Inferior parietal cortex (tissue), 1 donor: ENCODE measurements around the gene FAM83G.

Experiments used
- DNase-seq: peaks from one replicate; pipeline ENCODE4 v3.0.0-alpha.2; 2016; ENCODE audit errors: extremely low spot score

Gene FAM83G

DNA sequence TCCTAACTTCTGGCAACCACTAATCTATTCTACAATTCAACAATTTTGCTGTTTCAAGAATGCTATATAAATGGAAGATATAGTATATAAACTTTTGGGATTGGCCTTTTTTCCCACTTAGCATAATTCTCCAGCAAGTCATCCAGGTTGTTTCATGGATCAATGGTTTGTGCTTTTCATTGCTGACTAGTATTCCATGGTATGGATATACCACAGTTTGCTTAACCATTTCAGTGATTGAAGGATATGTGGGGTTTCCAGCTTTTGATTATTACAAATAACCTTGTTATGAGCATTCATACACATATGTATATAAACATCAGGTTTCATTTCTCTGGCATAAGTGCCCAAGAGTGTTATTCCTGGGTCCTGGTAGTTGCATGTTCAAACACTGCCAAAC is 2.1 kb upstream of the FAM83G start:
- DNase-seq = no peak

DNA sequence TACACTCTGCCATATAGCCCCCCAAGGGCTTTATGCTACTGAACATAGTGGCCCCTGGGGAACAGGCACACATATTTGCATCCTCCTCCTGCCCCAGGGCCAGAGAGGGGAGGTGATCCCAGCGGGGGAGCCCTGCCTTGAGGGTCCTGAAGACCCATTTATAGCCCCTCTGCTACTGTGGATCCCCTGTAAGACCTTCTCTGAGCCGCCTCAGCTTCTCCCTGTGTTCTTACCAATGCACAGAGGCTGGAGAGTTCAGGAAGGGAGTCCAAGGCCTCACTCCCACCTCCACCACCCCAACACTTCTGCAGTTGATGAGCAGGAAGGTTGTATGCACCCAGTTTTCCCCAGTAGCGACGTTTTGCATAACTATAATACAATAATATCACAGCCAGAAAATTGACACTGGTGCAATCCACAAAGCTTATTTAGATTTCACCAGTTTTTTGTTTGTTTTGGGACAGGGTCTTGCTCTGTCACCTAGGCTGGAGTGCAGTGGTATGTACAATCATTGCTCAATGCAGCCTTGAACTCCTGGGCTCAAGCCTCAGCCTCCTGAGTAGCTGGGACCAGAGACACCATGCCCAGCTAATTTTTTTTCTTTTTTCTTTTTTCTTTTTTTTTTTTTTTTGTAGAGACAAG is 1.3 kb upstream of the FAM83G start:
- DNase-seq = no peak

DNA sequence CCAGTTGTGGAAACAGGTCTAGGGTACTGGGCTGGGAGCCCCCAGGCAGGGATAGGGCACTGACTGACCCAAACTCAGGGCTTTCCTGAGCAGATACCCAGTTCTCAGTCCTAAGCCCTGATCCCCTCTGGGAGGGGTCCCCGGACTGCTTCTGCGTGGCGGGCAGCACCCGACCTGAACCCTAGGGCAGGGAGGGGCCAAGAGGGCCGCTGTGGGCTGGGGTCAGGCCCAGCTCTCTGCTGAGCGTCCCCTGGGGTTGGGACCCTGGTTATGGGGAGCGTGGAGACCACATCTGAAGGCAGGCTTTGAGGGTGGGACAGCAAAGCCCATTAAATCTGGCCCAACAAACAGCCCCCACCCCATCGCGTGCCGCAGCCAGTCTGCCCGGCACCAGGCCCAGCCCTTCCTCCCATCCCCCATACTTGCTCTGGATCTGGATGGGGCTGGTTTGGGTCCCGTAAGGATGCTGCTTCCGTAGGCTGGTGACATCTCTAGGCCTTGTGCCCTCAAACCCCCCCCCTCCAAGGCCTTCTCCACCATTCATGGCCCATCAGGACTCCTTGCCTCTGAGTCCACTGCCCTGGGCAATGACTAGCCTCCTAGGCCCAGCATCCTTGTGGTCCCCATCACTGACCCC is 691 bp upstream of the FAM83G start:
- DNase-seq = no peak

DNA sequence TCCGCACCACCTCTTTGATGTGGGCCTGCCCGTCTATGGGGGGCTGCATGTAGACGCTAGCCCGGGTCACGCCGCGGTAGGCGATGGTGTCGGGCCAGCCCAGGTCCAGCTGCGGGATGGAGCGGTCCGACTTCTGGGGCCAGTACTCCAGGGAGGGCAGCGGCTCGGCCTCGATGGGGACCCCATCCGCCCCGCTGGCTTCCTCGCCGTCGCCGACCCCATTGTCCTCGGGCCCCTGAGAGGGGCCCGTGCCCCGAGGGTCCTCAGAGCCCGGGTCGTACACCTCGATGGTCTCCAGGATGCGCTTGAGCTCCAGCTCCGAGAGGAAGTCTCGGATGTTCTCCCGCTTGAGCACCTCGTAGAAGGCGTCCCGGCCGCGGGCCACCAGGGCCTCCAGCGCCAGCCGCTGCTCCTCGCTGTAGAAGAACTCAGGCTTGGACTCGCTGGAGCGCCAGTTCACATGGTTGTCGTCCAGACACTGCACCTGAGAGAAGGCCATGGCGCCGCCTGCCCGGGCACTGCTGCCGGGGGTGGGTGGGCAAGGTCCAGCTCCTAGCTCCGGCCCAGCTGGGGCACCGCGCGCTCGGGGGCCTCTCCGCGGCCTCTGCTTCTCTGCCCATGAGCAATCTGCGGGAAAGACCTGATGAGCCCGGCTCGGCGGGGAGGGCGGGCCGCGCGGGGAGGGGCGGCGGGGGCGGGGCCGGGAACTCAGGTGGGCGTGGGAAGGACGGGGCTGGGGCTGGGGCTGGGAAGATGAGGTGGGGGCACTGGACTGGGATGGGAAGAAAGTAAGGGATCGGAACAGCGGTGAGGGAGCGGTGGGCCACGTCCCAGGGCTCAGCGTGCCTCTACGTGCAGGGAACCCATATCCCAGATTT is 782 bp downstream of the FAM83G start:
- no peak for DNase-seq

DNA sequence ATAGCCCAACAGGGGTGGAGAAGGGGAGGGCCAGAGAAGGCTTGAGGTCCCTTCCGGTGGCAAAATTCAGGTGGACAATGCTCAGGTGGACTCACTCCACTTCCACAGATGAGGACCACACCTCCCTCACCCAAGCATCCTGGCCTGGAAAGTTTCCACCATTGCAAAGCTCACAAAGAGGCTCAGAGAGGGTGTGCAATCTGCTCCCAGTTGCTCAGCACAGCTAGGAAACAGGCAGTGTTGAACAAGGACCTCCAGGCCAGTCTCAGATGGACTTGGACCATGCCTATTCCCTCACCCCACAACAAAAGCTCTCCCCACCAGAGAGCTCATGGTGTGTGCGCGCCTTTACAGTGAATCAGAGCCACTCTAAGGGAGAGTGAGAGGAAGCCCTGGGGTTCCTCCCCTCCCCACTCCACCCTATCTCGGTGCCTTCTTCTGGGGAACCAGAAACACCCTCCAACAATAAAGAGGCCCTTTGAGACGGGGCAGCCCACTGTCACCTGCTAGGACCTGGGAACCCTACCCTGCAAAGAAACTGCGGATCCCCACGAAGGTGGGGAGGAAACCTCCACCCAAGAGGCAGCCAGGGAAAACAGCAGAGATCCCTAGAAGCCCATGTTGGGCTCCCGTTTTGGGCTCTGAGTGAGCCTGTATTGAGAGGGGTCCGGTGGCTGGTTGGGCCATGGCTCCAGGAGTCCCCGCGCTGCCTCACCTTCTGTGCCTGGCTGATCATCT is 1.6 kb downstream of the FAM83G start:
- DNase-seq = no peak

DNA sequence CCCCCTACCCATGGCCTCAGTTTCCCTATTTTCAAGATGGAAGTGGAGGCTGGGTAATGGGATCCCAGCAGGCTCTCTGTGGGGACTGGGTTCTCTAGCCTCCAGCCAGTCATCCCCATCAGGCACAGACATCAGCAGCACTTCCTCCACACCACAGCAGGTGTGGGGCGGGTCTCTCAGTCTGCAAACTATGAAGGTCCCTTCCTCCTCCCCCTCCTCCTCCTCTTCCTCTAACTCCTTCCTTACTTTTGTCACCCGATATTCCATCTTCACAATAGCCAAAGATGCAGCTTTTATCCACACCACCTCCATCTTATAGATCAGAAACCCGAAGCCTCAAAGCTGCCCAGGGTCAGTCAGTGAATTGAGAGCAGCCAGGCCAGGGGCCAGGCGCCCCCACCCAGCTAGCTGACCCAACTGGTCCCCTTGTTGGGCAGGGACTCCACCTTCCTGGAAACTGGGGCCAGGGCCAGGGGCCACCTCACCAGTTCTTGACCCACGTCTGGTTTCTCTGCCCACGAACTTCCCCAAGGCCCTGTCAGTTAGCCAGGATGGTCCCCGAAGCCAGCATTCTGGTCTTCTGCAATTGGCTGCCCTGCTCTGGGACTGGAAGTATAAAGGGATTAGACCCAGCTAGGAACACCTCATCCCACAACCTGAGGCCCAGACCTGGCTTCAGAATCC is 2.5 kb downstream of the FAM83G start:
- no peak for DNase-seq

DNA sequence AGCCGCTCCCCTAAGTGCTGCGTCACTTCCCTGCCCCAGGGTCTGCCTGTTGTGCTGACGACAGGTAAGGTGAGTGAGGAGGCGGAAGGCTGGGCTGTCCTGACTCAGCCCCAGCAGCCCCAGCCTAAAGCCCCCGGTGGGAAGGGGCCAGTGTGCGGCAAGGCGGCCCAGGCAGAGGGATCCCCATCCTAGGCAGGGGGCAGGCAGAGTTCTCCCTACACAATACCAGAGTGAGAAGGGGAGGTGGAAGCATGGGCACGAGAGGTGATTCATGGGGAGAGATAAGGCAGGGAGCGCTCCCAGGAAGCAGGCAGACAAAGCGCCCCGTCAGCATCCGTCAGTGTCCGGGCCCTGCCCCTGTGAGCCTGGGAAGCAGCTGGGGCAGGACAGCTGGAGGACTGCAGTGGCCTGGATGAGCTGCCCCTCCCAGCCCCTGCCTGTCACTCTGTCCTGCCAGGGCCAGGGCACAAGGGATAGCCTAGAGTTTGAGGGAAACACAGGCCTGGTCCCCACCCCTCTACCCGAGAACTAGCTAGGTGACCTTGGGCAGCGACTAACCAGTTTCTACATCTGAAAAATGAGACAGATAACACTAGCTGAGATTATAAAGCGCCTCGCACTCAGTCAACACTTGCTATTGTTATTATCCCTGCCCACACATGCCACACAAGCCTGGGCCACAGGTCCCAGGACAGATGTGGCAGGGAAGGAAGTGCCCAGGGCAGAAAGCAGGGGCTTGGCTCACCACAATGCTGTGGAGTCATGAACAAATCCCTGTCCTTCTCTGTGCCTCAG is 3.8 kb downstream of the FAM83G start:
- no peak for DNase-seq

DNA sequence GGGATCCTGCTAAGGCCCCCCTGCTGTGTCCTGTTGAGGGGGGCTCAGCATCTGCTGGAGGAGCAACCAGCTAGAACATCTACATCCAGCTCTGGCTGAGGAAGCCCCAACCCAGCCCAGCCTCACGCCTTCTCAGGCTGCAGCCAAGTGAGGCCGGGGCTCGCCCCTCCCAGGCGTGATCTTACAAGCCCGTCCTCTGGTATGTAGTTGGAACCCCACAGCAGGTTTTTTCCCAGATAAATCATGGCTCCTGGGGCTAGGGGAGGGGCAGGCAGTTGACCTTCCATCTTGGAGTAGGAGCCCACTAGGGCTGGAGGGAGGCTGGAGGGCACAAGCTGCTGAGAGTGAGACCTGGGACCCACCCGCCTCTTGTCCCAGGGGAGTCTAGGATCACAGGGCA is 4.7 kb downstream of the FAM83G start:
- no peak for DNase-seq

DNA sequence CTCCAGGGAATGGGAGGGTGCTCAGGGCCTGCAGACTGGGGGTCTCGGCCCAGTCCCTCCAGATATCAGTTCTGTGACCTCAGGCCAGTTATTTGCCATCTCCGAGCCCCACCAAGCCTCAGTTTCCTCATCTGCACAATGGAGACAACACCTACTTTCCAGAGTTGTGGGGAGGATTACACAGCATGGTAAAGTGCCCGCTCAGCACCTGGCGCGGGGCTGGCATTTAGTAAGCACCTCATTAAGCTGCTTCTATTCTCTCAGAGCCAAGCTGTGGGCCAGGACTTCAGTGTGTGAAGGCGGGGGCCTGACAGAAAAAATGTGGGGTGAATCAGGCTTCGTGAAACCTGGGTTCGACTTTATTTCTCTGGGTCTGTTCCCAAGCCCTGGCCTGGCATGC is 5.2 kb downstream of the FAM83G start:
- DNase-seq = no peak

DNA sequence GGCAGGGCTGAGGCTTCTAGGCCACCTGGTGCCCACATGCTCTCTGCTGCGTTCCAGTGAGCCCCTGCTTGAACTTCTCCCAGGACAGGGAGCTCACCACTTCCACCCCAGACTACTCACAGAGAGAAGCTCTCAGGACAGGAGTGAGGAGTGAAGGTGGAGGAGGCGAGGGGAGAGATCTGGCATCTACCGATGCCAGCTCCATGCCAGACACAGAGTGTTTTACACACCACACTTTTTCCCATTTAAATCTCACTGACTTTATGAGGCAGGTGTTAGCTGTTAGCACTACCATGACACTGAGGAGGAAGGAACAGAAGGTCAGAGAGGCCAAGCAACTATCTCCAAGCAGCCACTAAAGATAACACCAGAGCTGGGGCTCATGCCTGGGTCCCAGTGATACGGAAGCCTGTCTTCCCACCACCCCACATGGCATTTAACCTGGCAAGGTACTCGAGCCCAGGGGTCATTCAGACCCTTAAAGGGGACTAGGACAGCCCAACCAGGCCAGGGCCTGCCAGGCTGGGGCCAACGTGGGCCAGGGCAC is 6.8 kb downstream of the FAM83G start:
- no peak for DNase-seq

DNA sequence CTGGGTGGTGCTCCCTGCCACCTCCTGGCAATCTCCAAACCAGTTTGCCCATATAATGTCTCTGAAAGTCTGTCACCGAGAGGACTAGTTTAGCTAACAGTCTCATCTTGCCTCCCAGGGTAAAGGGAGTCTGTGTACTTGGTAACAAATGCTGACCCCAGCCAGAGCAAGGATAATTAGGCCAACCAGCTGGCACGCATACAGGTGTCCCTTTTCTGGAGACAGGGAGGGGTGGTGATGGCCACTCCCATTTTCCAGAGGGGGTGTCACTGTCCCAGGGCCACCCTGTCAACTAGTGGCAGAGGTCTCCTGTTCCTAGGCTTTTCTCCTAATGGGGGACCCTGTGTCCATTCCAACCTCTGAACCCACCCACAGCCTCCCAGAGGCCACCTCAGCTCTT is 8.1 kb downstream of the FAM83G start:
- DNase-seq = no peak

DNA sequence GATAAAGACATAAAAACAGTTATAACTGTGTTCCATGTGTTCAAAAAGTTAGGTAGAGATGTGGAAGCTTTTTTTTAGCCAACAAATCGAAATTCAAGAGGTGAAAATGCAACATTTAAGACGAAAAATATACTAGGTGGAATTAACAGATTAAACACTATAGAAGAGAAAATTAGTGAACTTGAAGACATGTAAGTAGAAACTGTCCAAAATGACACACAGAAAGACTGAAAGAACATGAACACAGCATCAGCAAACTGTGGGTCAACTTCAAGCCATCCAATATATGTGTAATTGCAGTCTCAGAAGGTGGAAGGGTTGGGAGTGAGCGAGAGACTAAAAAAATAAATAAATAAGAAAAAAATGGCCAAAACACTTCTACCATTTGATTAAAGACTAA is 9.3 kb downstream of the FAM83G start:
- no peak for DNase-seq

DNA sequence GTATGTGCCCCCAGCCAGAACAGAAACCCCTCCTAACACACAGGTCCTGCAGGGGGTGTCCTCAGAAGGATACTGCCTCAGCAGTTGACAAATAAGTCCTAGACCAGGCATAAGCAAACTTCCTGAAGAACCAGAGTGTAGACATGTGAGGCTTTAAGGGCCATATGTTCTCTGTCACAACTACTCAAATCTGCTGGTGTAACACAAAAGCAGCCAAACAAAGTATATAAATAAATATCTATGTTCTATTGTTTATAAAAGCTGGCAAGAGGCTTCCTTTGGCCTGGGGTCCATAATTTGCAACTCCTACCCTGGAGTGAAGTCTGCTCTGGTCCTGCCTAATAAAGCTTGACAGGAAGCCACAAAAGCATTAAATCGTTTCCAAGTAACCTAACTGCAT is 9.9 kb downstream of the FAM83G start:
- no peak for DNase-seq

DNA sequence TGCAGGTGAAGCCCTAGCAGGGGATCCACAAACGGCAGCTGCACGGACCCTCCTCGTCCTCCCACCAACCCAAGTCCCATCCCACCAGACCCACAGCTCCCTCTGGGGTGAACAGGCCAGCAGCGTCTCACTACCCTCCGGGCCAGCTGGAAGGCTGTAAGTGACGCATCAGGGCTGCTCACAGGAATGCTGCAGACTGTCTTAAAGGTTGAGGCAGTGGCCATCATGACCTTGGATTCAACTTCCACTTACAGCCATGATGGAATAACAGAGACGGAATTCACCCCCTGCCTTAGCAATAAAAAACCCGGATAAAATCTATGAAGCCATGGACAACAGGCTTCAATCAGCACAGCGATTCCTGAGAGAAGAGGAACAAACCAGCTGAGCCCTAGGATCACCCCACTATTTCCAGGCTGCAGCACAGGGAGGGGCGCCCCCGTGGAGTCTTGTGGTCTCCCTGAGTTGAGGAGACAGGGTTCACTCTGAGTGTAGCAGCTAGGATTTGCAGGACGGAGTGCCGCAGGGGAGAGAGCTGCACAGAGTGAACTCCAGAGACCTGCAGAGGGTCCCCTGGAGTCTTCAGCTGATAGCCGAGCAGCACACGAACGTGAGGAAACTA is 10.5 kb downstream of the FAM83G start:
- DNase-seq = no peak

DNA sequence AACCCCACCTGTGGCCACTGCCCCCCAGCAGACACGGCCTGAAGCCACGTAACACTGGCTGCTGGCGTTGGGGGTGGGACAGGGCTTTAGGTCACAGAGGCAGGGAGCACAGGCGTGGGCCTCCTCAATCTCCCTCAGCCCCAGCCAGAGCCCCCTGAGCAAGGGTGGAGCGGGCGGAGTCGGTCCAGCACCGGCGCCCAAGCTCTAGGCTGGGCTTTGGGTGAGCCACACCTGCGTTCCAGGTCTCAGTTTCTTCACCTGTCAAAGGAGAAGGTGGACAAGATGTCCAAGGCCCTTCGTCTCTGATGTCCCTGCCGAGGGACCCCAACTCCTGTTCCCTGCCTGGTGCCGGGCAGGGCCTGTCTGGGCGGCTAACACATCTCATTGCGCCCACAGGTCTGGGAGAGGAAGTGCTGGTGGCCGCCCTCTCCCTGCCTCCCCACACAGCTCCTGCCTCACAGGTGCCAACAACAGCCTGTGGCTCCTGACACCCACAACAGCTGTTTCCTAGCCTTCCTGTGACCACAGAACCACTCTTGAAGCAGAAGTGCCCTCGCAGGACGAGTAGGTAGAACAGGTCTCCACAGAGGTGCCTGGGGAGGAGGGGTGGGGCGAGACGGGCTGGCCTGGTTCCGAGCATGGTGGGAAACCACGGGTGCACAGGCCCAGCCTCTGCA is 12.0 kb downstream of the FAM83G start:
- DNase-seq = no peak

DNA sequence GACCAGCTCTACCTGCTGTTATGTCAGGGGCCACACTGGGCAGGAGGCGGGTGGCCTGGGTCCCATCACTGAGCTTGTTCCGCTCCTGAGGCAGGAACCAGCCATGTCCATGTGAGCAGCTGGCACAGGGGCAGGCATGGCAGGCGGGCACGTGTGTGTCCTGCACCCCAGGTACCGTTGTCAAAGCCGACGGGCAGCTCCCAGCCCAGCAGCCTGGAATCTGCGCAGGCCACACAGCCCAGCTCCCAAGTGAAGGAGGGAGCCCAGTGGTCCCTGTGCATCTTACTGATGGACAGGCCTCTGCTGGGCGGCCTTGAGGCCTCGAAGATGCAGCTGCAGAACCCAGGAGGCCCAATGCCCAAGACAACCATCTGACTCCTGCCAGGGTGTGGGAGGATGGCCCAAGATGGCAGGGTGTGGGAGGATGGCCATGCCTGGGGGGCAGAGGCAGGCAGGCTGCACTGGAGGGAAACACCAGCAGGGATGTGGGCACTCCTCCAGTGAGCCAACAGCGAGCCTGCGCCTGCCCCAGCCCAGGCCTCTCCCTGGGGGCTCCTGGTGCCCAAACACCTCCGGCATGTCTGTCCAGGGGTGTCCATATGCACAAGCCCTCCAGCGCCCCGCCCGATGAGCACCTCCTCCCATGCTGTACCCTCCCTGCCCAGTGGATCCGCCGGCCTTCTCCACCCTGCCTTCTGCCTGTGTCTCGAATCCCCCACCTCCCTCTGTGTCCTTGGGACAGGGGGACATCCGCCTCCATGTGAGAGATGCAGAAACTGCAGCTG is 12.8 kb downstream of the FAM83G start:
- no peak for DNase-seq

DNA sequence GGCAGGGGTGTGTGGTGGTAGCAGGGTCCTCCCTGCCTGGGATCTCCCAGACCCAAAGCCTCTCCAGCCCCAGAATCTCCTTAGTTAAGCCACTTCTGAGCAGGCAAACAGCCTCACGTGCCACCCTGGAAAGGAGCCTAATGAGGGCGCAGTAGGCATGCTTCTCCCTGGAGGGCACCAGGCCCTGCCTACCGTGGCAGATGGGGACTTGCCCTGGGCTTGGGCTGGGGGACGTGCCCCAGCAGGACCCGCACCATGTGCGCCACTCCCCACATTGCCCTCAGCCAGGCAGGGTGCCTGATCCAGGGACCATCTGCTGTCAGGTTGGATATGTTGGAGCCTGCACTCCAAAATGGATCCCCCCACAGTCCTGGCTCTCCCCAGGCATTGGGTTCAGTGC is 14.2 kb downstream of the FAM83G start:
- DNase-seq = no peak

DNA sequence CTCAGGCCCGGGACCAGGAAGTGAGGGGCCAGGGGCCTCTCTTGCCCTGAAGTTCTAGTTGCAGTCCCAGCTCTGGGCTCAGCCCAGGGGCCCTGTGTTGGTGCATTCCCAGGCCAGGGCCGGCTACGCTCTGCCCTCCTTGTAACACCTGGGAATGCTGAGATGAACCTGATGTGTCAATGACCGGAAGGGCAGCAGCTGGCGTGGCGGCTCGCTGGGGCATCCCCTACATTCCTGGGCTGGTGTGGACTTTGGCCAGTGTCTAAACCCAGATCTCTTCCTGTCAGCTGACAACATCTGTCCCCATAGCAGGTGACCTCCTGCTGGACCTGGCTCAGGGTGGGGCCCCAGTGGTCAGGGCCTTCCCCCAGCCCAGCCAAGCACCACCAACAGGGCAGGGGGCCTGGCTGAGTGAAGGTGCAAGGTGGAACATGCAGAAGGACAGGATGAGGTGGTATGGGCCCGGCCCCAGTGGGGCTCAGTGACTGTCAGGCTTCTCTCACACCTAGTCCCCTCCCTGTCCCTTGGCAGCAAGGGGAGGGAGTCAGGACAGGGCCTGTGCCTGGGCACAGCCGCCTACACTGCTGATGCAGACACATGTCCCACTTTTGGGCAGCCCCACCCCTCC is 15.9 kb downstream of the FAM83G start:
- no peak for DNase-seq
